ENCODE data around the gene SPRY1.

- TF ChIP-seq CTCF (IDR thresholded peaks at IDR 0.05) (no peak), POLR2AphosphoS5 (IDR thresholded peaks at IDR 0.05) (no peak), POLR2A (IDR thresholded peaks at IDR 0.05) (no peak)
These were observed 56.6 kb downstream of the SPRY1 start for GRCh38 chr4:123453061-123453680.
